HFFc6 (cell line): ENCODE data around the gene ZCCHC18. TPM values are rescaled to one million over a fixed set of nuclear protein-coding genes. Genes with fewer than 3 reads are reported as not detected.
"Not testable (repeated sequence)": the region's sequence is repeated elsewhere in the genome, so short reads cannot be mapped to it uniquely, and the experiment has no call there.

Experiments used
- DNase-seq: peaks from one replicate; pipeline ENCODE4 v3.0.0-alpha.2; 2018
- H3K27ac Mint-ChIP-seq: 2 replicates; pipeline ENCODE4 v1.8.0; 2020; ENCODE audit warnings: mild to moderate bottlenecking, mixed read lengths
- H3K27me3 Mint-ChIP-seq: 2 replicates; pipeline ENCODE4 v1.8.0; 2021; ENCODE audit warnings: mild to moderate bottlenecking, moderate library complexity, mixed read lengths; ENCODE audit not compliant: insufficient read depth
- H3K36me3 Mint-ChIP-seq: 2 replicates; pipeline ENCODE4 v1.8.0; 2021; ENCODE audit warnings: low read depth, mixed read lengths
- H3K4me1 Mint-ChIP-seq: 2 replicates; pipeline ENCODE4 v1.8.0; 2020; ENCODE audit warnings: low read depth, mixed read lengths
- H3K4me3 Mint-ChIP-seq: 2 replicates; pipeline ENCODE4 v1.8.0; 2020; ENCODE audit warnings: mild to moderate bottlenecking, moderate library complexity, mixed read lengths
- H3K9me3 Mint-ChIP-seq: 2 replicates; pipeline ENCODE4 v1.8.0; 2020; ENCODE audit warnings: mild to moderate bottlenecking, mixed read lengths
- CTCF ChIP-seq: fragments of 200-600 bp; sonication (generic); IDR thresholded peaks from 2 replicates; pipeline ENCODE4 v1.5.0; 2021; ENCODE audit warnings: antibody characterized with exemption, mild to moderate bottlenecking
- total RNA-seq, 6 experiments: library from RNA; stranded (reverse); fragmentation: NEBNext Ultra II Directional; extraction: Animal tissue kit (Norgen Biotek cat#: 25700); gene quantifications; 2 replicates in 1 of 6; 3 replicates in 5 of 6; pipeline ENCODE4 v1.2.3, GENCODE V29; 2021

ZCCHC18 gene
- total RNA-seq, 6 experiments from 2014 or later: 0.09 to 1.5 (median 0.31) TPM

- DNase-seq: no peak
- no peak for TF ChIP-seq CTCF
- peaks cover 14% of the 10 kb centered on the region for H3K27me3 Mint-ChIP-seq
- no peaks in the 10 kb centered on the region for H3K4me1 Mint-ChIP-seq
- H3K27ac Mint-ChIP-seq: no peak overlapping the region
- H3K36me3 Mint-ChIP-seq: no peaks in the 10 kb centered on the region
- no peak overlapping the region for H3K4me3 Mint-ChIP-seq
- H3K9me3 Mint-ChIP-seq: no peaks in the 10 kb centered on the region
Measured at GRCh38 chrX:104105330-104106262, 6.7 kb upstream of the ZCCHC18 start.

GRCh38 chrX:104108955-104109354 lies 3.4 kb upstream of the ZCCHC18 start:
- DNase-seq: no peak
- no peaks in the 10 kb centered on the region; the same call in 1 of the 2 replicates for H3K4me1 Mint-ChIP-seq
- TF ChIP-seq CTCF: no peak
- H3K4me3 Mint-ChIP-seq: no peak overlapping the region
- no peaks in the 10 kb centered on the region for H3K9me3 Mint-ChIP-seq
- H3K27ac Mint-ChIP-seq: no peak overlapping the region
- no peaks in the 10 kb centered on the region for H3K36me3 Mint-ChIP-seq
- H3K27me3 Mint-ChIP-seq: peaks cover 14% of the 10 kb centered on the region

GRCh38 chrX:104110491-104111240 lies 1.7 kb upstream of the ZCCHC18 start:
- not testable (repeated sequence) for H3K36me3 Mint-ChIP-seq, H3K9me3 Mint-ChIP-seq, H3K4me3 Mint-ChIP-seq, H3K4me1 Mint-ChIP-seq, H3K27ac Mint-ChIP-seq, DNase-seq
- peaks cover 13% of the 10 kb centered on the region for H3K27me3 Mint-ChIP-seq

- H3K27me3 Mint-ChIP-seq: peaks cover 9% of the 10 kb centered on the region; the same call in 1 of the 2 replicates
- no peaks in the 10 kb centered on the region; the same call in 1 of the 2 replicates for H3K4me1 Mint-ChIP-seq
- peak; percentile 30 for DNase-seq
- peak; percentile 74 for TF ChIP-seq CTCF
- no peak overlapping the region for H3K27ac Mint-ChIP-seq
- H3K4me3 Mint-ChIP-seq: peak overlapping the region; percentile 88
- H3K9me3 Mint-ChIP-seq: no peaks in the 10 kb centered on the region
- no peaks in the 10 kb centered on the region for H3K36me3 Mint-ChIP-seq
Measured at GRCh38 chrX:104113222-104113965, 1.1 kb downstream of the ZCCHC18 start.

- DNase-seq: no peak
- Mint-ChIP-seq H3K36me3 (no peaks in the 10 kb centered on the region), H3K4me1 (no peaks in the 10 kb centered on the region; the same call in 1 of the 2 replicates), H3K27ac (no peak overlapping the region), H3K9me3 (no peaks in the 10 kb centered on the region), H3K27me3 (peaks cover 3% of the 10 kb centered on the region; the same call in 1 of the 2 replicates), H3K4me3 (no peak overlapping the region)
- no peak for TF ChIP-seq CTCF
Measured at GRCh38 chrX:104117759-104118158, 5.4 kb downstream of the ZCCHC18 start.
